GM23338 (cell line): ENCODE results near the gene DUOX1. TPM values are rescaled to one million over a fixed set of nuclear protein-coding genes. Genes with fewer than 3 reads are reported as not detected.

ENCODE experiments used
- ATAC-seq: fragments of 200-7000 bp; cut with Tn5 transposase; 3 replicates; pipeline ENCODE4 v1.9.1; 2020
- DNase-seq: peaks from one replicate; pipeline ENCODE4 v3.0.0-alpha.2; 2015; ENCODE audit warnings: low spot score
- H2AFZ ChIP-seq: fragments of 200-600 bp; sonication (generic); 2 replicates; pipeline ENCODE4 v1.8.0; 2016; ENCODE audit warnings: antibody characterized with exemption, mild to moderate bottlenecking, moderate library complexity
- H3F3A ChIP-seq: fragments of 200-600 bp; sonication (generic); replicated peaks from 2 replicates; pipeline ENCODE4 v1.8.0; 2017; ENCODE audit warnings: antibody characterized with exemption, mixed run types, low read depth
- H3K27ac ChIP-seq: fragments of 200-600 bp; sonication (generic); 2 replicates; pipeline ENCODE4 v1.6.1; 2016; ENCODE audit warnings: low read depth
- H3K27me3 ChIP-seq: fragments of 200-600 bp; sonication (generic); 2 replicates; pipeline ENCODE4 v1.8.0; 2016; ENCODE audit warnings: mild to moderate bottlenecking, mixed run types, moderate library complexity; ENCODE audit not compliant: insufficient read depth
- H3K36me3 ChIP-seq: fragments of 200-600 bp; sonication (generic); 2 replicates; pipeline ENCODE4 v1.8.0; 2016; ENCODE audit warnings: mild to moderate bottlenecking; ENCODE audit not compliant: insufficient read depth
- H3K4me1 ChIP-seq: fragments of 200-600 bp; sonication (generic); 2 replicates; pipeline ENCODE4 v1.8.0; 2016; ENCODE audit warnings: mild to moderate bottlenecking, moderate library complexity; ENCODE audit not compliant: insufficient read depth
- H3K4me2 ChIP-seq: fragments of 200-600 bp; sonication (generic); 2 replicates; pipeline ENCODE4 v1.7.1; 2017; ENCODE audit warnings: mixed run types
- H3K4me3 ChIP-seq: fragments of 200-600 bp; sonication (generic); 2 replicates; pipeline ENCODE4 v1.6.1; 2016; ENCODE audit warnings: mixed run types
- H3K79me2 ChIP-seq: fragments of 200-600 bp; sonication (generic); replicated peaks from 2 replicates; pipeline ENCODE4 v1.8.0; 2017; ENCODE audit warnings: mild to moderate bottlenecking; ENCODE audit not compliant: insufficient read depth
- H3K9me2 ChIP-seq: fragments of 200-600 bp; sonication (generic); 2 replicates; pipeline ENCODE4 v1.8.0; 2017; ENCODE audit not compliant: insufficient read depth
- H4K20me1 ChIP-seq: fragments of 200-600 bp; sonication (generic); replicated peaks from 2 replicates; pipeline ENCODE4 v1.8.0; 2017; ENCODE audit warnings: mild to moderate bottlenecking; ENCODE audit not compliant: insufficient read depth
- H3K27ac Mint-ChIP-seq: 2 replicates; pipeline ENCODE4 v1.8.0; 2020; ENCODE audit warnings: inconsistent platforms, mild to moderate bottlenecking, moderate library complexity, mixed read lengths
- H3K27me3 Mint-ChIP-seq: 3 replicates; pipeline ENCODE4 v1.8.0; 2022; ENCODE audit warnings: low read depth, mild to moderate bottlenecking, moderate library complexity, mixed read lengths, inconsistent platforms; ENCODE audit not compliant: insufficient read depth, poor library complexity
- H3K36me3 Mint-ChIP-seq: 3 replicates; pipeline ENCODE4 v1.8.0; 2021; ENCODE audit warnings: low read depth, mild to moderate bottlenecking, inconsistent platforms, moderate library complexity, mixed read lengths
- H3K4me1 Mint-ChIP-seq: 3 replicates; pipeline ENCODE4 v1.8.0; 2020; ENCODE audit warnings: mild to moderate bottlenecking, inconsistent platforms, mixed read lengths
- H3K4me3 Mint-ChIP-seq: 3 replicates; pipeline ENCODE4 v1.8.0; 2021; ENCODE audit warnings: moderate library complexity, mild to moderate bottlenecking, inconsistent platforms, mixed read lengths
- H3K9me3 Mint-ChIP-seq: 3 replicates; pipeline ENCODE4 v1.8.0; 2020; ENCODE audit warnings: moderate library complexity, mild to moderate bottlenecking, inconsistent platforms, mixed read lengths
- CTCF ChIP-seq, 2 experiments: fragments of 200-600 bp in 1 of 2; sonication (generic) in 1 of 2; conservative IDR thresholded peaks; 2 replicates each; pipeline versions ENCODE4 v1.5.1 to v1.6.1; 2016 to 2017; ENCODE audit warnings: antibody characterized with exemption in 2 of 2, low read depth in 2 of 2, mild to moderate bottlenecking in 2 of 2, moderate library complexity in 1 of 2
- EZH2 ChIP-seq: fragments of 200-600 bp; sonication (generic); IDR thresholded peaks from one replicate; pipeline ENCODE4 v1.8.0; 2017; ENCODE audit warnings: antibody characterized with exemption, mild to moderate bottlenecking, low read depth; ENCODE audit not compliant: unreplicated experiment
- EZH2phosphoT487 ChIP-seq: fragments of 200-600 bp; sonication (generic); IDR thresholded peaks from one replicate; pipeline ENCODE4 v1.8.1; 2018; ENCODE audit warnings: antibody characterized with exemption; ENCODE audit not compliant: unreplicated experiment
- JUNB ChIP-seq: IDR thresholded peaks from one replicate; pipeline ENCODE4 v1.6.1; 2016; ENCODE audit warnings: antibody characterized with exemption; ENCODE audit not compliant: unreplicated experiment
- NANOG ChIP-seq: IDR thresholded peaks from 2 replicates; pipeline ENCODE4 v1.6.1; 2016; ENCODE audit warnings: antibody characterized with exemption, borderline replicate concordance
- POLR2AphosphoS5 ChIP-seq: IDR thresholded peaks from 2 replicates; pipeline ENCODE4 v1.6.1; 2016; ENCODE audit warnings: antibody characterized with exemption, low read depth
- REST ChIP-seq: IDR thresholded peaks from one replicate; pipeline ENCODE4 v1.6.1; 2018; ENCODE audit warnings: antibody characterized with exemption; ENCODE audit not compliant: unreplicated experiment
- STAT1 ChIP-seq: IDR thresholded peaks from one replicate; pipeline ENCODE4 v1.6.1; 2016; ENCODE audit warnings: antibody characterized with exemption; ENCODE audit not compliant: unreplicated experiment
- ZNF331 ChIP-seq: fragments of 250-450 bp; sonication (Bioruptor Pico); IDR thresholded peaks from 2 replicates; pipeline ENCODE4 v1.5.0; 2020; ENCODE audit warnings: low read depth, mild to moderate bottlenecking, moderate library complexity
- polyA plus RNA-seq: library from polyadenylated mRNA; unstranded; fragments of >200 nt; fragmentation: Nextera tagmentation; extraction: Ambion mirVana; gene quantifications from 2 replicates; pipeline ENCODE4 v1.2.1, GENCODE V29; 2016
- total RNA-seq: library from RNA; depleted of rRNA; stranded (reverse); fragments of >200 nt; shearing (Covaris generic); gene quantifications from 2 replicates; pipeline ENCODE4 v1.2.3, GENCODE V29; 2014

Gene DUOX1
- total and polyA plus RNA-seq, 2 experiments from 2014 or later = 0.69 to 0.73 TPM

GRCh38 chr15:45163508-45163856 lies 33.7 kb downstream of the DUOX1 start:
- H3K4me3 Mint-ChIP-seq = no peak overlapping the region
- TF ChIP-seq NANOG (no peak), JUNB (no peak), REST (no peak), ZNF331 (CRISPR knock-in tag) (no peak), STAT1 (no peak), CTCF (conservative IDR thresholded peaks at IDR 0.05; ENCODE audit: low read depth in 2 of 2) (no peak), POLR2AphosphoS5 (no peak), EZH2 (no peak), EZH2phosphoT487 (no peak)
- no peak overlapping the region for H3K4me2 ChIP-seq

GRCh38 chr15:45164914-45165313 lies 35.1 kb downstream of the DUOX1 start:
- TF ChIP-seq CTCF (conservative IDR thresholded peaks at IDR 0.05; ENCODE audit: low read depth in 2 of 2) (no peak), POLR2AphosphoS5 (no peak)
- no peaks in the 10 kb centered on the region; the same call in 2 of the 3 replicates for H3K9me3 Mint-ChIP-seq
- Histone ChIP-seq H3K27me3 (no peaks in the 10 kb centered on the region), H3K36me3 (no peaks in the 10 kb centered on the region), H3K27ac (no peak overlapping the region), H3K4me2 (no peak overlapping the region), H3K79me2 (no peaks in the 10 kb centered on the region), H3K4me1 (peaks cover 23% of the 10 kb centered on the region), H3K4me3 (no peak overlapping the region), H3K9me2 (no peaks in the 10 kb centered on the region), H2AFZ (no peak overlapping the region), H4K20me1 (no peaks in the 10 kb centered on the region), H3F3A (no peaks in the 10 kb centered on the region; the same call in 1 of the 2 replicates)
- DNase-seq (no peak), ATAC-seq (no peak)
- H3K27me3 Mint-ChIP-seq = peaks cover 24% of the 10 kb centered on the region
- no peak overlapping the region for H3K27ac Mint-ChIP-seq
- peak overlapping the region; percentile 25; the same call in 2 of the 3 replicates for H3K4me3 Mint-ChIP-seq
- H3K4me1 Mint-ChIP-seq = peaks cover 24% of the 10 kb centered on the region
- no peaks in the 10 kb centered on the region; the same call in 1 of the 3 replicates for H3K36me3 Mint-ChIP-seq

More at GRCh38 chr15:45163508-45163856, 33.7 kb downstream of the DUOX1 start:
- no peak overlapping the region for H3K4me3 ChIP-seq
- no peaks in the 10 kb centered on the region; the same call in 1 of the 2 replicates for H3F3A ChIP-seq
- H3K9me2 ChIP-seq = no peaks in the 10 kb centered on the region
- Mint-ChIP-seq H3K36me3 (no peaks in the 10 kb centered on the region; the same call in 1 of the 3 replicates), H3K27me3 (peaks cover 13% of the 10 kb centered on the region), H3K27ac (no peak overlapping the region), H3K9me3 (no peaks in the 10 kb centered on the region), H3K4me1 (peaks cover 13% of the 10 kb centered on the region)
- H3K27me3 ChIP-seq = no peaks in the 10 kb centered on the region
- H3K4me1 ChIP-seq = peaks cover 11% of the 10 kb centered on the region
- DNase-seq (no peak), ATAC-seq (no peak)
- no peaks in the 10 kb centered on the region for H3K79me2 ChIP-seq
- no peak overlapping the region for H2AFZ ChIP-seq
- no peak overlapping the region for H3K27ac ChIP-seq
- H3K36me3 ChIP-seq = no peaks in the 10 kb centered on the region
- H4K20me1 ChIP-seq = no peaks in the 10 kb centered on the region
